C4-2B (cell line): ENCODE results near the gene MBD6.

Experiments
- H3K27ac ChIP-seq: fragments of 450-650 bp; 2 replicates; pipeline ENCODE4 v1.5.1; 2017
- ZFX ChIP-seq: fragments of 450-650 bp; IDR thresholded peaks from 2 replicates; pipeline ENCODE4 v1.6.1; 2017
- TF ChIP-seq, protein P1 (sequence below): fragments of 450-650 bp; conservative IDR thresholded peaks from 2 replicates; pipeline ENCODE4 v1.5.1; 2017; ENCODE audit warnings: mild to moderate bottlenecking

The MBD6 gene

DNA sequence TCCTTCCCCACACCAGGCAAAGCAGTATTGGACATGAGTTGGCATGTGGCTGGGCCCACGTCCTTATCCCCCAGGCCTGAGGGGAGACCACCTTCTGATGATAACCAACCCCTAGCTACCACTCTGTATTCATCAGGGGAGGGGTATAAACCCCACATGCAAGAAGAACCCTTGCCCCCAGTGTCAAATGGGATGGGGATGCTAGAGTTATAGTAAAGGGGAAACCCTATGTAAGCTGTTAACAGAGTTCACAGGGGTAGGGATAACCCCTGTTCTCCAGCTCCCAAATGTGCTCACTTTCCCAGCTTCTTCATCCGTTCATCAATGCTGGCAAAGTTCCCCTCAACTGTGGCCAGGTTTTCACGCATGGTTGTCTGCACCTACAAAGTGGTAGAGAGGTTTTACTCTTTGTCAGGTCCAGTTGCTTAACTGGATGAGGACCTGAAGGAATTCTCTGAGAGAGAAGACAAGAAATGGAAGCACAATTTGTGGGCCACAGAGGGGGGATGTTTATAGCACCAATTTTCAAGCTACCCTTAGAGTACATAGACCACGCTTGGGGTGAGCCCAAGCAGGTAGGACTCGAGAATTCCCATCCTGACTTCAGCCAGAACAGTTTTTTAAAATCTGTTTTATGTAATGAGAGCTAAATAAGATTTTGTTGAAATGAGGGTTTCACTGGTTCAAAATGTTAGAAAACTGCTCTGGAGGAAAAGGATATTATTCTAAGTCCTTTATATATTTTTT is 7.9 kb downstream of the MBD6 start:
- no peak for TF ChIP-seq ZFX
- TF ChIP-seq, protein P1, sequence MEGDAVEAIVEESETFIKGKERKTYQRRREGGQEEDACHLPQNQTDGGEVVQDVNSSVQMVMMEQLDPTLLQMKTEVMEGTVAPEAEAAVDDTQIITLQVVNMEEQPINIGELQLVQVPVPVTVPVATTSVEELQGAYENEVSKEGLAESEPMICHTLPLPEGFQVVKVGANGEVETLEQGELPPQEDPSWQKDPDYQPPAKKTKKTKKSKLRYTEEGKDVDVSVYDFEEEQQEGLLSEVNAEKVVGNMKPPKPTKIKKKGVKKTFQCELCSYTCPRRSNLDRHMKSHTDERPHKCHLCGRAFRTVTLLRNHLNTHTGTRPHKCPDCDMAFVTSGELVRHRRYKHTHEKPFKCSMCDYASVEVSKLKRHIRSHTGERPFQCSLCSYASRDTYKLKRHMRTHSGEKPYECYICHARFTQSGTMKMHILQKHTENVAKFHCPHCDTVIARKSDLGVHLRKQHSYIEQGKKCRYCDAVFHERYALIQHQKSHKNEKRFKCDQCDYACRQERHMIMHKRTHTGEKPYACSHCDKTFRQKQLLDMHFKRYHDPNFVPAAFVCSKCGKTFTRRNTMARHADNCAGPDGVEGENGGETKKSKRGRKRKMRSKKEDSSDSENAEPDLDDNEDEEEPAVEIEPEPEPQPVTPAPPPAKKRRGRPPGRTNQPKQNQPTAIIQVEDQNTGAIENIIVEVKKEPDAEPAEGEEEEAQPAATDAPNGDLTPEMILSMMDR, result no peak
- no peak overlapping the region for H3K27ac ChIP-seq

DNA sequence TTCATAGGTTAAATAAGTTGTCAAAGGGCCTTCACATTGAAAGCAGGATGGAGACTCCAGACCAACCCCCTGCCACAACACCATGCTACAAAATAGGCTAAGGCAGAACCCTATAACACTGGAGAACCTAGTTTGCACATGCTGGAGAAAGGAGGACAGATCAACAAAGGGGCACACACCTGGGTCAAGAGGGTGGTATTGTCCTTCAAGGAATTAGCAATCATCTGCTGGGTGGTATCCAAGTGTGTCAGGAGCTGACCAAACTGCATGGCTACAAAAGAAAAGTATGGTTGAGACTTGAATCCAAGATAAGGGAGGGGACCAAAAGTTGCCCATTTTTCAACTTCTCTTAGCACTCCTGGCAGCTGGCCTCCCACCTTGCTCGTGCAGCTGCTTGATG is 9.2 kb downstream of the MBD6 start:
- H3K27ac ChIP-seq, result no peak overlapping the region
- TF ChIP-seq, protein P1, result no peak
- no peak for TF ChIP-seq ZFX

DNA sequence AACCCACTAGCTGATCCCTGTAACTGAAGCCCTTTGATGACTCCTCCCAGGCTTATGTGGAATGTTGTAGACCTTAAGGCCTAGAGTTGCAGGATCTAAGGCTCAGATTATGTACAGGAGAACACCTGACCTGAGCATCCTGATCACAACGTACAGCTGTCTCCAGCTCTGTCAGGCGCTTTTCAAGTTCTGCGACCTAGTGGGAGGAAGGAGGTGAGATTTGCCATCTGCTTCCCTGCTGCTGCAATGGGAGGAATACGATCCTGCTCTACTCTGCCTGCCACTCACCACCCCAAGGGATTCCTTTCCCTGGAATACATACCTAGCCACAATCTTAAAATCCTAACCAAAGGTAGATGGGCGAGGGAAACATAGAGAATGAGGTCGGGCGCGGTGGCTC is 10.5 kb downstream of the MBD6 start:
- no peak overlapping the region for H3K27ac ChIP-seq
- no peak for TF ChIP-seq ZFX
- TF ChIP-seq, protein P1, result no peak

DNA sequence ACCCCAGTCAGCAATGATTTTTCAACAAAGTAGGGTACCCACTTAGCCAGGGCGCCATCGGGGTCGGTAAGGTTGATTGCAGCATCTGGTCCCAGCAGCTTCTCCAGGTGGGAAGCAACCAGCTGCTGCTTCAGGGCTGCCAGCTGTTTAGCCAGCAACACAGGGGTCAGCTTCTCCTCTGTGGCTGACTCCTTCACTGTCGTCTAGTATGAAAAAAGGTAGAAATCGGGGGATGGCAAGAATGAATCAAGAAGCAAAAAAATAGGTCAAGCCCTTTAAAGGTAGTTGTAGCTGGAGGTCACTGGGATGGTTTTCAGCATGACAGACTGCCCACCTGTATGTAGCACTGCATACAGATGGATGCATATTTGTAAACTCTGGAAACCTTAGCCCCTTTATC is 11.6 kb downstream of the MBD6 start:
- no peak overlapping the region for H3K27ac ChIP-seq
- no peak for TF ChIP-seq ZFX
- TF ChIP-seq, protein P1, result no peak

DNA sequence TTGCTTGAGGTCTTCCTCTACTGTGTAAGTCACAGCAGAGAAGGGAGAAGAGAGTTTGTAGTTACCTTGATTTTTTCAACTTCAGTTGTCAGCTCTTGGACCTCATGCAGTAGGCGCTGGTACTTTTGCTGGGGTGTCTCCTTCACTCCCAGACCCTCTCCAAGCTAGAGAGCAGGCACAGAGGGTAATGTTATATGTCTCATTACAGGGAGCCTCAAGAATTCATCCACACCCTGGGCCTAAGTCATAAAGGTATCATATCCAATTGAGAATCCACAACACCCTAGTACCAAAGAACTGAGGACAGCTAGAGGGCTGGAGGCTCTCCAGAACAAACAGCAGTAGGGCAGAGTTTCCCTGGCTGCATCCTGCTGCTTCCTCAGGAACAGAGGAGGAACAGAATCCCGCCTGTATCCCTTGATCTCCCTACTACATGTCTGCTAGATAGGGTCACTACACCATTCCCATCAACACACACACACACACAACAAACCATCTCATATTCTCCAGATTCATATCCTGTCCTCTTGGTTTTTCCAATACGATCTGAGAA is 12.4 kb downstream of the MBD6 start:
- H3K27ac ChIP-seq, result peak overlapping the region; percentile 51
- TF ChIP-seq ZFX, result no peak
- TF ChIP-seq, protein P1, result no peak

DNA sequence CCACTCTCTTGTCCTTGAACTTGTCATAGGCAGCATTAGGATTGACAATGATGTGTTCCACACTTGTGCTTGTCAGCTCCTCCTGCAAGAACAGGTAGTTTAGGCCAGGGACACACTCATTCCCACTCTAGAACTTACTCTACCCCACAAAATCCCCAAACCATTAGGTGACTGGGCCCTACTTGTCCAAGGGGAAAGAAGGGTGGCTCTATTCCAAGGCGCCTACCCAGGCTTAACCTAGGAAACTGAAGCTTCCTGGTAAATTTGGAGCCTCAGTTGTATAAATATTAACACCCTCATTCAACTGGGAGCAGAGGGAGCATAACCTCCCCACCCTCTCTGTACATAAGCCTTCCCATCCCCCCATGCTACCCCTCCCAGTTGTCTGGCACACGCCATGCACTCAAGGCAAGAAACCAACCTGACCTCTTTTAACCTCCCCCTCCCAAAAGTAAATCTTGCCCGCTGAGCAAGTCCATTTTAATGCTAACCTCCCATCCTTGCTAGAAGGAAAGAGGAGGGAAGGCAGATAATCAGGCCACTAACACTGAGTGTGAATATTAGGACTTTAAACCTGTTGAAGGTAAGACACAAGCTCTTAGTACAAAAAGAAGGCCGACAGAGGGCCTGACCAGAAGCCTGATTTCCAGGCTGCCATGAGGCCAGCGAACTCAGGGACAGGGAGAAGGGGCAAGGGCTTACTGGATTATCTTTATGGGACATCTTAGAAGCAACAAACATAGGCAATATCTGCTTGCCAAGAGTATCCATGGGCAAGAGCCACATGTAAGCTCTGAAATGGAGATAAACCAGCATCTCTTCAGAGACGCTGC is 13.4 kb downstream of the MBD6 start:
- peak overlapping the region; percentile 51 for H3K27ac ChIP-seq
- no peak for TF ChIP-seq ZFX
- TF ChIP-seq, protein P1, result no peak

DNA sequence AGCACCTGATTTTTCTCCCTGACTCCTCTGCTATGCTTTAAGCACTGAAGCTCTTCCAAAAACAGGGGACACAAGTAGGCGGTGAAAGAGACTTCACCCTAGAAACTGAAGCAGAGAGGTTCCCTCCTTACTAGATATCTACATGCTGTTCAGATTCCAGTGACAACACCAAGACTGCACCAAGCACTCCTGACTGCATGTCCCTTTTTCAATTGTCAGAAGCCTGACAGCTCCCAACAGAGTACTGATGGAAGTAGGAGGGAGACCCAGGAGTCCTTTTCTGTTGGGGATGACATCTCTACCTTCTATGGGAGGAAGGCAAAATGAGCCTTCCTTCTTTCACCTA is 13.9 kb downstream of the MBD6 start:
- peak overlapping the region; percentile 51 for H3K27ac ChIP-seq
- TF ChIP-seq ZFX, result no peak
- TF ChIP-seq, protein P1, result no peak
